Astrocyte (in vitro differentiated cells and primary cell): ENCODE measurements around the gene SPATA13.

Source experiments
- EZH2 ChIP-seq: IDR thresholded peaks from 2 replicates; pipeline ENCODE4 v1.6.1; 2012; ENCODE audit warnings: mild to moderate bottlenecking, low read length, inconsistent platforms; ENCODE audit not compliant: insufficient read depth
- TF ChIP-seq, protein P1 (sequence below): IDR thresholded peaks from 2 replicates; pipeline ENCODE4 v1.5.1; 2011; ENCODE audit warnings: low read depth, mild to moderate bottlenecking, inconsistent platforms, low read length, moderate library complexity; ENCODE audit not compliant: insufficient read depth

GRCh38 chr13:24166561-24166960, 6.0 kb downstream of the SPATA13 start:
- TF ChIP-seq, protein P1, sequence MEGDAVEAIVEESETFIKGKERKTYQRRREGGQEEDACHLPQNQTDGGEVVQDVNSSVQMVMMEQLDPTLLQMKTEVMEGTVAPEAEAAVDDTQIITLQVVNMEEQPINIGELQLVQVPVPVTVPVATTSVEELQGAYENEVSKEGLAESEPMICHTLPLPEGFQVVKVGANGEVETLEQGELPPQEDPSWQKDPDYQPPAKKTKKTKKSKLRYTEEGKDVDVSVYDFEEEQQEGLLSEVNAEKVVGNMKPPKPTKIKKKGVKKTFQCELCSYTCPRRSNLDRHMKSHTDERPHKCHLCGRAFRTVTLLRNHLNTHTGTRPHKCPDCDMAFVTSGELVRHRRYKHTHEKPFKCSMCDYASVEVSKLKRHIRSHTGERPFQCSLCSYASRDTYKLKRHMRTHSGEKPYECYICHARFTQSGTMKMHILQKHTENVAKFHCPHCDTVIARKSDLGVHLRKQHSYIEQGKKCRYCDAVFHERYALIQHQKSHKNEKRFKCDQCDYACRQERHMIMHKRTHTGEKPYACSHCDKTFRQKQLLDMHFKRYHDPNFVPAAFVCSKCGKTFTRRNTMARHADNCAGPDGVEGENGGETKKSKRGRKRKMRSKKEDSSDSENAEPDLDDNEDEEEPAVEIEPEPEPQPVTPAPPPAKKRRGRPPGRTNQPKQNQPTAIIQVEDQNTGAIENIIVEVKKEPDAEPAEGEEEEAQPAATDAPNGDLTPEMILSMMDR = no peak
- no peak for TF ChIP-seq EZH2
